Mesenchymal stem cell (in vitro differentiated cells and primary cell): ENCODE measurements around the gene ST7.
A peak's percentile ranks its signal among the peaks of the same experiment; 100 is the strongest.

Experiments
- DNase-seq: peaks from one replicate; pipeline ENCODE4 v3.0.0-alpha.2; 2013
- H2AFZ ChIP-seq: one replicate; pipeline ENCODE4 v1.6.1; 2013; ENCODE audit warnings: low read depth, mild to moderate bottlenecking, control low read depth, inconsistent platforms, low read length, moderate library complexity
- H2AK5ac ChIP-seq: 2 replicates; pipeline ENCODE4 v1.6.1; 2013; ENCODE audit warnings: low read length, moderate library complexity, mild to moderate bottlenecking, inconsistent platforms; ENCODE audit not compliant: severe bottlenecking
- H2BK120ac ChIP-seq: one replicate; pipeline ENCODE4 v1.6.1; 2013; ENCODE audit warnings: low read depth, mild to moderate bottlenecking, inconsistent platforms, low read length, moderate library complexity
- H2BK12ac ChIP-seq, 2 experiments: one replicate each; pipeline ENCODE4 v1.6.1; 2013; ENCODE audit warnings: inconsistent platforms in 2 of 2, low read length in 2 of 2, mild to moderate bottlenecking in 2 of 2, moderate library complexity in 2 of 2, control low read depth in 1 of 2
- H2BK15ac ChIP-seq: one replicate; pipeline ENCODE4 v1.6.1; 2013; ENCODE audit warnings: mild to moderate bottlenecking, low read depth, inconsistent platforms; ENCODE audit not compliant: poor library complexity, severe bottlenecking
- H2BK5ac ChIP-seq: 2 replicates; pipeline ENCODE4 v1.6.1; 2013; ENCODE audit warnings: low read depth, mild to moderate bottlenecking, low read length, control low read depth, inconsistent platforms; ENCODE audit not compliant: poor library complexity, severe bottlenecking
- H3K14ac ChIP-seq, 2 experiments: one replicate each; pipeline ENCODE4 v1.6.1; 2013; ENCODE audit warnings: inconsistent platforms in 2 of 2, low read length in 2 of 2, control low read depth in 1 of 2, mild to moderate bottlenecking in 1 of 2, moderate library complexity in 1 of 2
- H3K18ac ChIP-seq, 2 experiments: one replicate each; pipeline ENCODE4 v1.6.1; 2013; ENCODE audit warnings: inconsistent platforms in 2 of 2, low read length in 2 of 2, control low read depth in 1 of 2, low read depth in 1 of 2, mild to moderate bottlenecking in 1 of 2
- H3K23ac ChIP-seq, 2 experiments: one replicate each; pipeline ENCODE4 v1.6.1; 2013; ENCODE audit warnings: inconsistent platforms in 2 of 2, low read length in 2 of 2, mild to moderate bottlenecking in 2 of 2, moderate library complexity in 2 of 2, control low read depth in 1 of 2
- H3K27ac ChIP-seq: 2 replicates; pipeline ENCODE4 v1.5.1; 2013; ENCODE audit warnings: mild to moderate bottlenecking, moderate library complexity, low read length, control low read depth, inconsistent platforms; ENCODE audit not compliant: poor library complexity, severe bottlenecking
- H3K27me3 ChIP-seq, 2 experiments: 2 replicates each; pipeline versions ENCODE4 v1.6.1 to v1.7.0; 2013; ENCODE audit warnings: low read length in 2 of 2, mild to moderate bottlenecking in 2 of 2, moderate library complexity in 2 of 2, control low read depth in 1 of 2, inconsistent platforms in 1 of 2; ENCODE audit not compliant: control insufficient read depth in 1 of 2, insufficient read depth in 1 of 2
- H3K36me3 ChIP-seq, 2 experiments: 2 replicates each; pipeline versions ENCODE4 v1.6.1 to v1.7.0; 2013; ENCODE audit warnings: low read length in 2 of 2, control low read depth in 1 of 2, inconsistent platforms in 1 of 2, low read depth in 1 of 2, mild to moderate bottlenecking in 1 of 2; ENCODE audit not compliant: insufficient read depth in 2 of 2, control insufficient read depth in 1 of 2
- H3K4ac ChIP-seq, 2 experiments: one replicate each; pipeline ENCODE4 v1.6.1; 2013; ENCODE audit warnings: inconsistent platforms in 2 of 2, low read length in 2 of 2, mild to moderate bottlenecking in 2 of 2, moderate library complexity in 2 of 2, control low read depth in 1 of 2, low read depth in 1 of 2
- H3K4me1 ChIP-seq: 2 replicates; pipeline ENCODE4 v1.6.1; 2013; ENCODE audit warnings: low read depth, low read length, control low read depth; ENCODE audit not compliant: control insufficient read depth, insufficient read depth
- H3K4me2 ChIP-seq: 2 replicates; pipeline ENCODE4 v1.6.1; 2013; ENCODE audit warnings: low read length, mild to moderate bottlenecking, inconsistent platforms; ENCODE audit not compliant: poor library complexity, severe bottlenecking
- H3K4me3 ChIP-seq, 2 experiments: 2 replicates each; pipeline versions ENCODE4 v1.5.1 to v1.7.0; 2013; ENCODE audit warnings: low read length in 2 of 2, mild to moderate bottlenecking in 2 of 2, control low read depth in 1 of 2, low read depth in 1 of 2; ENCODE audit not compliant: insufficient read depth in 1 of 2
- H3K79me1 ChIP-seq: replicated peaks from 2 replicates; pipeline ENCODE4 v1.6.1; 2013; ENCODE audit warnings: mild to moderate bottlenecking, control low read depth, low read length, inconsistent platforms; ENCODE audit not compliant: poor library complexity, severe bottlenecking
- H3K9ac ChIP-seq: 2 replicates; pipeline ENCODE4 v1.7.0; 2013; ENCODE audit warnings: mild to moderate bottlenecking, low read length, moderate library complexity
- H3K9me3 ChIP-seq: 2 replicates; pipeline ENCODE4 v1.7.0; 2013; ENCODE audit warnings: mild to moderate bottlenecking, low read length; ENCODE audit not compliant: control insufficient read depth
- H4K8ac ChIP-seq: one replicate; pipeline ENCODE4 v1.6.1; 2013; ENCODE audit warnings: inconsistent platforms, mild to moderate bottlenecking, low read length, moderate library complexity
- H4K91ac ChIP-seq: one replicate; pipeline ENCODE4 v1.6.1; 2013; ENCODE audit warnings: mild to moderate bottlenecking, low read length, inconsistent platforms
- WGBS: methylation state at CpG from one replicate; pipeline ENCODE4 v1.1.7; 2013; ENCODE audit warnings: mixed read lengths; 5-methylcytosine and 5-hydroxymethylcytosine counted together

The ST7 gene

DNA sequence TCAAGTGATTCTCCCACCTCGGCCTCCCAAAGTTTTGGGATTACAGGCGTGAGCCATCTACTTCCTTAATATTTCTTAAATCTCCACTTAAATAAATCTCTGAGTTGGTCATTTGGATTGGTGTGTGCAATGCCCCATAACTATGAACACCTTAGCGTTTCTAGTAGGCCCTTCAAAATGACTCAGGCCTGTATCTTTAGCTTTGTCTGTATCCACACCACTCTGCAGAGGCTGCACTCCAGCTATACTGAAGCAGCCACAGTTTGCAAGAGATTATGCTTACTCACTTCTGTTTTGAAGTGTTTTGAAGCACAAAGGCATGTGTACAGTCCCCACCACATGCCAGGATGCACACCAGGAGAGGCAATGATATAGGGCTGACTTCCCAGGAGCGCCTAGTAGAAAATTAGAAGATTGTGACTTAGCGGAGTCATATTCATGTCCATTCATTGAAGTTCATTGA is 2.4 kb upstream of the ST7 start:
- no peaks in the 10 kb centered on the region for H3K9me3 ChIP-seq
- H3K4ac ChIP-seq: no peak overlapping the region
- H3K14ac ChIP-seq: no peak overlapping the region
- no peak overlapping the region for H3K4me2 ChIP-seq
- H3K4me3 ChIP-seq: no peak overlapping the region
- no peak overlapping the region for H2BK5ac ChIP-seq
- H3K27me3 ChIP-seq: no peaks in the 10 kb centered on the region
- no peak overlapping the region for H2BK15ac ChIP-seq
- peaks cover 1% of the 10 kb centered on the region for H3K4me1 ChIP-seq
- H4K8ac ChIP-seq: peak overlapping the region; percentile 7
- no peak overlapping the region for H4K91ac ChIP-seq
- H2AFZ ChIP-seq: no peak overlapping the region
- H2BK120ac ChIP-seq: no peak overlapping the region
- no peak overlapping the region for H3K9ac ChIP-seq
- peak; percentile 41 for DNase-seq
- H3K23ac ChIP-seq: no peak overlapping the region
- WGBS: 75% methylated on average over 4 of the region's 5 CpGs
- no peak overlapping the region for H2AK5ac ChIP-seq
- no peak overlapping the region for H2BK12ac ChIP-seq
- no peak overlapping the region for H3K27ac ChIP-seq
- peaks cover 4% of the 10 kb centered on the region for H3K79me1 ChIP-seq
- no peaks in the 10 kb centered on the region for H3K36me3 ChIP-seq
- H3K18ac ChIP-seq: no peak overlapping the region

DNA sequence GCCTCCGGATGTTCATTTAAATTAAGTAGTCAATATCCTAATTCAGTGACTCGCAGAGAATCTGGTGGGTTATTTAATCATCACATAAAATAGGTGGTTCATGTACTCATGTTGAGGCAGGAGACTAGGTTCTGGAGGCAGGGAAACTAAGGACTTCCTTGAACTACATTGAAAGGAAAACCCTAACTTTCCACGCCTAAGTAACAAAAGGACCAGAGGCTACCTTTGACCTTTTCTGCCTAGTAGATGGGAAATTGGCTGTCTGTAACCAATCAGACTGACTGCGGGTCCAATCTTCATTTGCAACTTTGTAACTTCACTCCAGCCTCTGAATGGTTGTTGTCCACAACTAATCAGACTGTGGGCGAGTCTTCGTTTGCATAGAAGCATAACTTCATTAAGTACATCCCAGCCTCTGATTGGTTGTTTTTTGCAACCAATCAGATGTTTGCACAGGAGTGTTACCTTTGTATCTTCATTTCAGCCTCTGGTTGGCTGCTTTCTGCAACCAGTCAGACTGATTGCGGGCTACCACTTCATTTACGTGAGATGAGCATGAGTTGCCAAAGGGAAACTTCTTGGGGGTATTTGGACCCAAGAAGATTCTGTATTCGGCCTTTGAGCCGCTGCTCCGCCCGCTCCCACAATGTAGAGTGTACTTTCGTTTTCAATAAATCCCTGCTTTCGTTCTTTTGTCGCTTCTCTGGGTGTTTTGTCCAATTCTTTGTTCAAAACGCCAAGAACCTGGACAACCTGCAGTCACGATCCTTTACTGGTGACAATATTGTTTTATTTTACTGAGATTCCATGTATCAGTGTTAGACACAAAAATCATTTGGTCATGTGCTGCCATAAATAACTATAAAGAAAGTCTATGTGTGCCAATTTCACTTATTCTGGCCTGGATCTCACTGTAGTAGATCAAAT is 1.7 kb upstream of the ST7 start:
- no peak overlapping the region for H3K27ac ChIP-seq
- H2AK5ac ChIP-seq: no peak overlapping the region
- no peaks in the 10 kb centered on the region for H3K27me3 ChIP-seq
- H3K23ac ChIP-seq: no peak overlapping the region
- no peak overlapping the region for H2BK15ac ChIP-seq
- H3K18ac ChIP-seq: no peak overlapping the region
- H3K4me2 ChIP-seq: no peak overlapping the region
- DNase-seq: no peak
- no peak overlapping the region for H3K4ac ChIP-seq
- no peak overlapping the region for H2BK12ac ChIP-seq
- WGBS: 97% methylated on average over 17 of the region's 17 CpGs
- H3K9ac ChIP-seq: peak overlapping the region; percentile 96
- peak overlapping the region in 1 of 2 experiments; percentile 84 for H3K4me3 ChIP-seq
- no peak overlapping the region for H3K14ac ChIP-seq
- no peaks in the 10 kb centered on the region for H3K36me3 ChIP-seq
- H3K9me3 ChIP-seq: no peaks in the 10 kb centered on the region
- H4K91ac ChIP-seq: no peak overlapping the region
- no peak overlapping the region for H2AFZ ChIP-seq
- H2BK5ac ChIP-seq: no peak overlapping the region
- peaks cover 1% of the 10 kb centered on the region for H3K4me1 ChIP-seq
- peaks cover 8% of the 10 kb centered on the region for H3K79me1 ChIP-seq
- H2BK120ac ChIP-seq: no peak overlapping the region
- H4K8ac ChIP-seq: no peak overlapping the region

DNA sequence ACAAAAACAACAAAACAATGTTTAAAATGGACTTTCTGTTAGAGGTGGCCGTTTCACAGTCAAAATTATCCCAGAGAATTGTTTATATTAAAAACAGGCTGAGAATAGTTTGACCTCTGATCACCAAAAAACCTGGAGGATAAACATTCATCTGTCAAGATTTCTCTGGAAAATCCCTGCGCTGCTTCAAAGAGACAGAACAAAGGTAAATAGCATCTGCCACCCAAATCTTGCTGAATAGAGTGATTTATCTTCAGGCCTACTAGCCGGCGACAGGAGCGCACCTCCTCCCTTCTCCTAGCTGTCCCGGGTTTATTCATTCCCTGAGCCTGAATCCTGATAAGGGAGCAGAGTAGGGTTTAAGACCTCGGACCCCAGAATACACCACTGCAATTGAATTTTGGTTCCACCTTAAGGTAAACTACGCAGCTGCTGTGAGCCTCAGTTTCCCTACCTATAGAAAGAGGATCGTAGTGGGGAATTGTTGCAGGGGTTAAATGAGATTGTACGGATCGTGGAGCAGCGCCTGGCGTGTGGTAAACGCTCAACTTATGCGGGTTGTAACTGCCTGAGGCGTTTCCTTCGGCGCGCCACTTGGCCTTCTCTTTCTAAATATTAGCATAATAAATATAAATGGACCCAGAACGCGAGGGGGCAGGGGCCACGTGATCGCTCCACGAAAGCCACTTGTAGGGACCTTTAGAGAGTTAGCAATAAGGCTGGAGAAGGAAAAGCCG is 498 bp upstream of the ST7 start:
- Histone ChIP-seq H4K8ac (peak overlapping the region; percentile 62), H2BK5ac (no peak overlapping the region), H3K4me2 (peak overlapping the region; percentile 73), H3K27me3 (no peaks in the 10 kb centered on the region), H2BK15ac (no peak overlapping the region), H2AK5ac (no peak overlapping the region), H3K14ac (peak overlapping the region in 1 of 2 experiments; percentile 4), H4K91ac (peak overlapping the region; percentile 71), H3K27ac (peak overlapping the region; percentile 84), H3K4me1 (peaks cover 1% of the 10 kb centered on the region), H3K9ac (peak overlapping the region; percentile 96), H3K4ac (no peak overlapping the region), H3K79me1 (peaks cover 12% of the 10 kb centered on the region), H3K18ac (peak overlapping the region in 1 of 2 experiments; percentile 37), H3K36me3 (no peaks in the 10 kb centered on the region), H3K9me3 (no peaks in the 10 kb centered on the region), H3K4me3 (peak overlapping the region; percentile 84 to 88), H2BK12ac (peak overlapping the region in 1 of 2 experiments; percentile 39), H2BK120ac (peak overlapping the region; percentile 71), H3K23ac (no peak overlapping the region), H2AFZ (peak overlapping the region; percentile 10)
- WGBS: 4% methylated on average over 18 of the region's 25 CpGs
- DNase-seq: peak; percentile 73
